Renal cortical epithelial cell (primary cell): ENCODE data around the gene FAM8A1. TPM values are rescaled to one million over a fixed set of nuclear protein-coding genes. Genes with fewer than 3 reads are reported as not detected.

ENCODE experiments used
- total RNA-seq: library from RNA; depleted of rRNA; stranded (reverse); fragments of >200 nt; gene quantifications from 2 replicates; pipeline ENCODE4 v1.2.3, GENCODE V29; 2014

FAM8A1 gene
- total RNA-seq, 1 donor from 2014 or later, result 31.6 TPM

Other genes starting within 250 kb of the FAM8A1 start
- 7.3 and 13.1 TPM in 2 replicates for gene CAP2, start 206.7 kb upstream of the FAM8A1 start, total RNA-seq
- gene NUP153, start 106.6 kb downstream of the FAM8A1 start, total RNA-seq, result 26.9 and 48.6 TPM in 2 replicates